ENCODE measurements around the gene VSIG4. TPM values are rescaled to one million over a fixed set of nuclear protein-coding genes. Genes with fewer than 3 reads are reported as not detected.
"Not testable (repeated sequence)": the region's sequence is repeated elsewhere in the genome, so short reads cannot be mapped to it uniquely, and the experiment has no call there.

The VSIG4 gene
- total and polyA plus RNA-seq, 2 of the 13 experiments (the other 11 are each of a cell fraction or from before 2014, with no cell fraction given), result not detected

GRCh38 chrX:65976161-65976560 is 63.7 kb downstream of the VSIG4 start:
- intact Hi-C loops (cut with micrococcal nuclease; ENCODE audit: unreplicated experiment) (no loop called here), in situ Hi-C loops (cut with HindIII; ENCODE audit: extremely low pct_ligation_motif_present, low pct_unique_long_range_greater_than_20kb) (no loop called here)
- Histone ChIP-seq H3K4me1 (ENCODE audit: insufficient read depth, low read length) (no peaks in the 10 kb centered on the region), H4K20me1 (ENCODE audit: insufficient read depth, low read length) (no peaks in the 10 kb centered on the region), H3K27ac (ENCODE audit: extremely low read length, insufficient read depth, low read length) (no peak overlapping the region), H3K79me2 (ENCODE audit: insufficient read depth, low read length) (no peaks in the 10 kb centered on the region), H3K9ac (ENCODE audit: insufficient read depth, low read depth, low read length) (no peak overlapping the region), H3K27me3 (ENCODE audit: control insufficient read depth in 1 of 2, insufficient read depth in 2 of 2, low read length in 2 of 2) (no peaks in the 10 kb centered on the region), H3K4me3 (replicated peaks in 1 of 3; ENCODE audit: insufficient read depth in 1 of 3, low read depth in 2 of 3, low read length in 3 of 3) (no peak overlapping the region), H3K36me3 (replicated peaks in 1 of 2; ENCODE audit: control insufficient read depth in 1 of 2, insufficient read depth in 2 of 2, low read length in 2 of 2) (no peaks in the 10 kb centered on the region), H3K9me3 (ENCODE audit: low read length) (no peaks in the 10 kb centered on the region), H2AFZ (ENCODE audit: low read length) (no peak overlapping the region), H3K4me2 (ENCODE audit: low read depth, low read length) (no peak overlapping the region)
- no TSS peak for BruUV-seq (replicated peaks)
- DNase-seq (ENCODE audit: low spot score) (no peak), FAIRE-seq (no peak), ATAC-seq (no peak)
- ChIA-PET CTCF (ENCODE audit: low intra/inter-chr PET ratio, low total read pairs) (no interaction called here), POLR2A (no interaction called here)
- no peak for TF ChIP-seq ZNF644 (CRISPR knock-in tag; IDR thresholded peaks at IDR 0.05; ENCODE audit: low read depth)
- no peak for TF ChIP-seq ZSCAN22 (CRISPR knock-in tag; IDR thresholded peaks at IDR 0.05)
- no peak for TF ChIP-seq GABPB1 (CRISPR knock-in tag; IDR thresholded peaks at IDR 0.05)
- no peak for TF ChIP-seq NCOA2 (CRISPR knock-in tag; IDR thresholded peaks at IDR 0.05)
- TF ChIP-seq ZFP62 (CRISPR knock-in tag; IDR thresholded peaks at IDR 0.05), result no peak
- no peak for TF ChIP-seq RFX1 (IDR thresholded peaks at IDR 0.05)
- TF ChIP-seq HMGA1 (CRISPR knock-in tag; conservative IDR thresholded peaks at IDR 0.05), result no peak
- no peak for TF ChIP-seq GZF1 (CRISPR knock-in tag; IDR thresholded peaks at IDR 0.05)
- no peak for TF ChIP-seq NR2F2 (IDR thresholded peaks at IDR 0.05; ENCODE audit: borderline replicate concordance, low read depth)
- TF ChIP-seq POLR2AphosphoS2 (IDR thresholded peaks at IDR 0.05; ENCODE audit: low read depth, low read length), result no peak
- no peak for TF ChIP-seq ZBED4 (CRISPR knock-in tag; IDR thresholded peaks at IDR 0.05; ENCODE audit: borderline replicate concordance)
- TF ChIP-seq DNMT1 (CRISPR knock-in tag; IDR thresholded peaks at IDR 0.05), result no peak
- TF ChIP-seq ZFP37 (CRISPR knock-in tag; IDR thresholded peaks at IDR 0.05; ENCODE audit: borderline replicate concordance), result no peak
- no peak for TF ChIP-seq SMAD1 (CRISPR knock-in tag; IDR thresholded peaks at IDR 0.05; ENCODE audit: borderline replicate concordance, low read depth)

GRCh38 chrX:65975161-65975751 is 64.6 kb downstream of the VSIG4 start:
- FAIRE-seq; POLR2A ChIA-PET; in situ Hi-C loops (cut with HindIII; ENCODE audit: extremely low pct_ligation_motif_present, low pct_unique_long_range_greater_than_20kb): not testable (repeated sequence)

More at GRCh38 chrX:65975161-65975751, 64.6 kb downstream of the VSIG4 start:
- H3K4me1 ChIP-seq (ENCODE audit: insufficient read depth, low read length); ATAC-seq; H3K9me3 ChIP-seq (ENCODE audit: low read length); H3K27me3 ChIP-seq (ENCODE audit: control insufficient read depth in 1 of 2, insufficient read depth in 2 of 2, low read length in 2 of 2); H3K4me3 ChIP-seq (replicated peaks in 1 of 3; ENCODE audit: insufficient read depth in 1 of 3, low read depth in 2 of 3, low read length in 3 of 3); H3K79me2 ChIP-seq (ENCODE audit: insufficient read depth, low read length); intact Hi-C loops (cut with micrococcal nuclease; ENCODE audit: unreplicated experiment); H3K27ac ChIP-seq (ENCODE audit: extremely low read length, insufficient read depth, low read length); H2AFZ ChIP-seq (ENCODE audit: low read length); H3K36me3 ChIP-seq (replicated peaks in 1 of 2; ENCODE audit: control insufficient read depth in 1 of 2, insufficient read depth in 2 of 2, low read length in 2 of 2); CTCF ChIA-PET (ENCODE audit: low intra/inter-chr PET ratio, low total read pairs); H3K9ac ChIP-seq (ENCODE audit: insufficient read depth, low read depth, low read length); BruUV-seq (replicated peaks); H3K4me2 ChIP-seq (ENCODE audit: low read depth, low read length); H4K20me1 ChIP-seq (ENCODE audit: insufficient read depth, low read length); DNase-seq (ENCODE audit: low spot score): not testable (repeated sequence)
- WGBS (ENCODE audit: low lambda C conversion rate), result 66% methylated on average over 3 of the region's 38 CpGs

Measured in HepG2 (cell line).